Kidney (tissue), 14 donors: Measurements from ENCODE around the gene SPRED3. TPM values are rescaled to one million over a fixed set of nuclear protein-coding genes. Genes with fewer than 3 reads are reported as not detected.

Source experiments
- DNase-seq, 5 donors: peaks; one replicate each; pipeline ENCODE4 v3.0.0-alpha.2; 2013 to 2020
- FAIRE-seq: peaks from 2 replicates; lab custom pipeline; 2012; peaks lifted over from hg19 to GRCh38; lab: Jason Lieb, UNC
- H3K27ac ChIP-seq, 2 donors: one replicate each; pipeline ENCODE4 v1.7.0; 2013; ENCODE audit warnings: low read depth in 2 of 2, low read length in 2 of 2, inconsistent platforms in 1 of 2
- H3K27me3 ChIP-seq: one replicate; pipeline ENCODE4 v1.7.1; 2013; ENCODE audit warnings: low read length, inconsistent platforms; ENCODE audit not compliant: control insufficient read depth, insufficient read depth
- H3K36me3 ChIP-seq, 3 donors: one replicate each; pipeline versions ENCODE4 v1.7.0 to v1.7.1; 2013; ENCODE audit warnings: low read length in 3 of 3, control low read depth in 1 of 3, inconsistent platforms in 1 of 3; ENCODE audit not compliant: insufficient read depth in 3 of 3, control insufficient read depth in 2 of 3
- H3K4me1 ChIP-seq, 3 donors: one replicate each; pipeline versions ENCODE4 v1.7.0 to v1.7.1; 2013; ENCODE audit warnings: low read length in 3 of 3, inconsistent platforms in 1 of 3, low read depth in 1 of 3; ENCODE audit not compliant: control insufficient read depth in 2 of 3, insufficient read depth in 2 of 3
- H3K4me3 ChIP-seq, 3 donors: one replicate each; pipeline versions ENCODE4 v1.7.0 to v1.8.1; 2013; ENCODE audit warnings: low read length in 3 of 3, control low read depth in 1 of 3, inconsistent platforms in 1 of 3
- H3K9ac ChIP-seq, 3 donors: one replicate each; pipeline versions ENCODE4 v1.7.0 to v1.7.1; 2013; ENCODE audit warnings: low read length in 3 of 3, control low read depth in 1 of 3, inconsistent platforms in 1 of 3
- H3K9me3 ChIP-seq, 3 donors: one replicate each; pipeline versions ENCODE4 v1.7.0 to v1.7.1; 2013; ENCODE audit warnings: low read length in 3 of 3, control low read depth in 1 of 3, inconsistent platforms in 1 of 3; ENCODE audit not compliant: control insufficient read depth in 2 of 3, insufficient read depth in 1 of 3
- intact Hi-C: fragments of 100-400 bp; cut with DNase I; formaldehyde crosslinking; loops from one replicate; pipeline ENCODE4 v1.11.1; 2022
- polyA plus RNA-seq: library from polyadenylated mRNA; stranded (reverse); fragments of 350-450 nt; fragmentation: Illumina TruSeq; extraction: RNeasy Lipid Tissue Mini Kit (QIAGEN cat#74804); gene quantifications from one replicate; pipeline ENCODE4 v1.2.3, GENCODE V29; 2014; ENCODE audit warnings: low read depth, low replicate concordance; ENCODE audit not compliant: insufficient read depth
- total RNA-seq: library from RNA; stranded (reverse); fragmentation: NEBNext Ultra II Directional; extraction: Animal tissue kit (Norgen Biotek cat#: 25700); gene quantifications from one replicate; pipeline ENCODE4 v1.2.1, GENCODE V29; 2021
- TF ChIP-seq, protein P1 (sequence below): IDR thresholded peaks from 3 replicates; pipeline ENCODE4 v1.5.1; 2012; ENCODE audit warnings: mild to moderate bottlenecking, moderate library complexity, borderline replicate concordance; ENCODE audit not compliant: insufficient read depth; ENCODE audit errors: extremely low read depth
- donor health status: control.
- donor health status: control.
- donor health status: control.
- donor health status: control.
- donor health status: control.
- donor health status: DM: yes; HTN: yes; CAD: no.
- donor health status: Normal renal cell carcinoma (clear cell type).

Gene SPRED3
- total and polyA plus RNA-seq, 2 donors from 2014 or later: 0.17 to 8.7 TPM

- Histone ChIP-seq H3K9ac (no peak overlapping the region), H3K36me3 (peaks cover 2 to 30% (median 13%) of the 10 kb centered on the region in 3 donors), H3K9me3 (no peaks in the 10 kb centered on the region), H3K4me1 (peaks cover 0 to 4% (median 0%) of the 10 kb centered on the region in 3 donors), H3K4me3 (no peak overlapping the region), H3K27ac (no peak overlapping the region), H3K27me3 (peaks cover 2% of the 10 kb centered on the region)
- TF ChIP-seq, protein P1, sequence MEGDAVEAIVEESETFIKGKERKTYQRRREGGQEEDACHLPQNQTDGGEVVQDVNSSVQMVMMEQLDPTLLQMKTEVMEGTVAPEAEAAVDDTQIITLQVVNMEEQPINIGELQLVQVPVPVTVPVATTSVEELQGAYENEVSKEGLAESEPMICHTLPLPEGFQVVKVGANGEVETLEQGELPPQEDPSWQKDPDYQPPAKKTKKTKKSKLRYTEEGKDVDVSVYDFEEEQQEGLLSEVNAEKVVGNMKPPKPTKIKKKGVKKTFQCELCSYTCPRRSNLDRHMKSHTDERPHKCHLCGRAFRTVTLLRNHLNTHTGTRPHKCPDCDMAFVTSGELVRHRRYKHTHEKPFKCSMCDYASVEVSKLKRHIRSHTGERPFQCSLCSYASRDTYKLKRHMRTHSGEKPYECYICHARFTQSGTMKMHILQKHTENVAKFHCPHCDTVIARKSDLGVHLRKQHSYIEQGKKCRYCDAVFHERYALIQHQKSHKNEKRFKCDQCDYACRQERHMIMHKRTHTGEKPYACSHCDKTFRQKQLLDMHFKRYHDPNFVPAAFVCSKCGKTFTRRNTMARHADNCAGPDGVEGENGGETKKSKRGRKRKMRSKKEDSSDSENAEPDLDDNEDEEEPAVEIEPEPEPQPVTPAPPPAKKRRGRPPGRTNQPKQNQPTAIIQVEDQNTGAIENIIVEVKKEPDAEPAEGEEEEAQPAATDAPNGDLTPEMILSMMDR: no peak
- intact Hi-C loops: no loop called here
- no peak for FAIRE-seq
- peak in 1 of 5 donors; percentile 71 for DNase-seq
These were observed 3.3 kb upstream of the SPRED3 start for GRCh38 chr19:38385057-38385803.

DNA sequence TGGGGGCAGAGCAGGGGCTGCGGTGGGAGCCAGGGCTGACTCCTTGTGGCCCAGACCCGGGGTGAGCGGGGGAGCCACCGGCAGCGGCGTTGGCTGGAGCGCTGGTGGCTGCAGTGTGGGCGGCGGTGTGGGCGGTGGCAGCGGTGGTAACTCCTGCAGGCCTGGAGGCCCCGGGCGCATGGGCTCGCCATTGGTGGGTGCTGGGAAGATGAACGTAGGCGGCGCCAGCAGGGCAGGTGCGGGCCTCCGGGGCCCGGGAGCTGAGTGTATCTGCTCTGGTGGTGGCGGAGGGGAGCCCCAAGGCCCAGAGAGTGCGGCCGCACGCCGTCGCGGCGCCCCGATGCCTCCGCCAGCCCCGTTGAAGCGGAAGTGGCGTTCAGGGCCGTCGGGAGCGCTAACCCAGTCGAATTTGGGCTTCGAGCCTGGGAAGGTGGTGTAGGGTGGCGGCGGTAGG, 2.7 kb upstream of the SPRED3 start:
- Histone ChIP-seq H3K36me3 (peaks cover 2 to 27% (median 12%) of the 10 kb centered on the region in 3 donors), H3K9ac (no peak overlapping the region), H3K9me3 (no peaks in the 10 kb centered on the region), H3K27me3 (peaks cover 2% of the 10 kb centered on the region), H3K4me3 (no peak overlapping the region), H3K27ac (no peak overlapping the region), H3K4me1 (peaks cover 0 to 4% (median 0%) of the 10 kb centered on the region in 3 donors)
- TF ChIP-seq, protein P1: no peak
- intact Hi-C loops: no loop called here
- DNase-seq (peak in 4 of 5 donors; percentile 45 to 71 (median 52)), FAIRE-seq (no peak)

DNA sequence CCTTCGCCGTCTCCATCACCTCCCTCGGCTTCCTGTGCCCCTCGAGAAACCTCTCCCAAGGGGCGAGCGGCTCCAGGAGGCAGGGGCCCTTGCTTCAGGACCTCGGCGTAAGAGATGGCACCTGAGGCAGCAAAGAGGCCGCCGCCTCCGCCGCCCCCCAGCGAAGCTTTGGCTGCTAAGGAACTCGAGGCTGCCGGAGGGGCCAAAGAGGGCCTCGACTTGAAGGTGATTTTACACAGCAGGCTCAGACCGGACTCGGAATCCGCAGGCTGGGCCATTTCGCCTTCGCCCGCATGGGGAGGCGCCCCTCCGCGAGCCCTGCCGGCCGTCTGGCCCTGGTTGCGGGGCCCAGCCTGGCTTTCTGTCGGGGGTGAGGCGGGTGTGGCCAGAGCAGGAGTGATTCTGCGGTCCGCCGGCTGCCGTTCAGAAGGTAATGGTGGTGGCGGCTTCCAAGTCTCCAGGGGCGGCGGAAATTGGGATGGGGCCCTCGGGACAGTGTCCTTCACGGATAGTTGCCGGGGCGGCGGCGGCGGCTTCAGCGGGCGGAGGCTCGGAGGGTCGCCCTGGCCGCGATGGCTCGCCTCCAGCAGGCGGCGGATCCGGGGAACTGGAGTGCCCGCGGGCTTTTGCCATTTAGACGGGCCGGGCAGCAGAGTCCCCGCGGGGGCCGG, 2.1 kb upstream of the SPRED3 start:
- peak in 3 of 5 donors; percentile 41 to 82 (median 73) for DNase-seq
- intact Hi-C loops: no loop called here

More for the DNA sequence above, 2.1 kb upstream of the SPRED3 start:
- Histone ChIP-seq H3K9ac (no peak overlapping the region), H3K36me3 (peaks cover 0 to 21% (median 6%) of the 10 kb centered on the region in 3 donors), H3K4me3 (no peak overlapping the region), H3K9me3 (no peaks in the 10 kb centered on the region), H3K27me3 (peaks cover 2% of the 10 kb centered on the region), H3K4me1 (peaks cover 0 to 4% (median 0%) of the 10 kb centered on the region in 3 donors), H3K27ac (no peak overlapping the region)
- TF ChIP-seq, protein P1: no peak
- FAIRE-seq: no peak
